NOMO-1 treated with DMSO at 0.1 percent for 48 hours (cell line): ENCODE results near the gene GNG13.
"Not testable (repeated sequence)": the region's sequence is repeated elsewhere in the genome, so short reads cannot be mapped to it uniquely, and the experiment has no call there.

Source experiments
- DNase-seq: peaks from one replicate; lab custom pipeline; 2025; ENCODE audit not compliant: unreplicated experiment; lab: John Stamatoyannopoulos, UW

GNG13 gene

GRCh38 chr16:764184-764750, 36.3 kb downstream of the GNG13 start:
- no peak for DNase-seq

GRCh38 chr16:763369-764183, 37.0 kb downstream of the GNG13 start:
- no peak for DNase-seq

DNA sequence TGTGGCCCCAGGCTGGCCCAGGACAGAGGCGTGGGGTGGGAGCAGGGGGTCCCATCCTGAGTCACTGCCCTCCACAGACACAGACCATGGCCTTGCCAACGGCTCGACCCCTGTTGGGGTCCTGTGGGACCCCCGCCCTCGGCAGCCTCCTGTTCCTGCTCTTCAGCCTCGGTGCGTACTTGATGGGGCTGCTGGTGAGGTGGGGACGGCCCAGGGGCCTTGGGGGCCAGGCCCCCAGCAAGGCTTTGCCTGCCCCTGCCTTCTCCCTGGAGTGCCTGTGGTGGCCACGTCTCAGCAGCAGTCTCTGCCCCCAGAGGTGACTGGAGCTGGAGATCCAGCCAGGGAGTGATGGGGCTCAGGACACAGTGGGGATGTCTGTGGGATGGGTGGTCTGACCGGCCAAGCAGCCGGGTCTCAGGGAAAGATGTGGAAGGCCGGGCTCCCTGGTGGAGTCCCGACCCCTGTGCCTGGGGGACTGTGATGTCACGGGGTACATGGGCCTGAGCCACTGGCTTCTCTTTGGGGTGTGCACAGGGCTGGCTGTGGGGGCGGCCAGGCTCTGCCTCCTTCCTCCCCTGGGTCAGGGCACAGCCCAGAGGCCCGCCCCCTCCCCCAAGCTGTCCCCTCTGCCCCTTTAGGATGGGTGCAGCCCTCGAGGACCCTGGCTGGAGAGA, 37.8 kb downstream of the GNG13 start:
- no peak for DNase-seq

DNA sequence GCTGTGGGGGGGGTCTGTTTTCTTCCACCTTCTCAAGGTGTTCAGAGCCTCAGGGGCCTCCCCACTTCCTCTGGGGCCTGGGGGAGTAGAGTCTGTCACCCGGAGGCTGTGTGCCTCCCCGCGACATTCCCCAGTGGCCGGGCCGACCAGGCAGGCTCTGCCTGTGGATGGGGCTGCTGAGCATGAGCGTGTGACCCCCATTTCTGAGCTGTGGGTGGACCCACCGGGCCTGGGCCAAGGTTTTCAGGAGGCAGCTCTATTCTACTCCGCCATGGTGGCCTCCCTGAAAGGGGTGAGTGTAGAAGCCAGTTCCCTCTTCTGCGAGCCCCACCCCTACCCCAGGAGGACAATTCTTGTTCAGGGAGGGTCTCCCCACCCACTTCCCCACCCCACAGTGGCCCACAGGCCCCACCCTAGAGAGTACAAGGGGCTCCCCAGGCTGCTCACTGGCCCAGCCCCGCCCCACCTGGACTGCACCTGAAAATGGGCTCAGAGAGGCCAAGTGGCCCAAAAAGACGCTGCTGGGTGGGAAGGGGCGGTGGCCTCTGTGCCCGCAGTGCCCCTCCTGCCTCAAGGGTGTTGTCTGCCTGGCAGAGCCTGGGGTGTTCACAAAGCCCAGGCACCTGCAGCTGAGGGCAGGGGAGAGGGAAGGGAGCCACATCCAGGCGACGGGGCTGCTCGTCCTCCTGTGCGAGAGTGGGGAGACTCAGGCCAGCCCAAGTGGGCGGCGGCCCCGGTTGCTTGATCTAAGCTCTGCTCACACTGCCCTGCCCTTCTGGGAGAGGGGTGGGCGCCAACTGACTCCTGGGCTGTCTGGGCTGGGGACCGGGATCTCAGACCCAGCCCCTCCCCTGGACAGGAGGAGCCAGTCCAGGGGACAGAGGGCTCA, 38.7 kb downstream of the GNG13 start:
- DNase-seq, result no peak

- DNase-seq, result peak; percentile 88
Measured at GRCh38 chr16:760545-761343, 39.8 kb downstream of the GNG13 start, which contains the start of gene MSLN. TSS of gene MSLN (plus strand) at chr16:760734. CDS start at chr16:762681, 1,947 bp downstream.

GRCh38 chr16:760065-760464, 40.5 kb downstream of the GNG13 start:
- no peak for DNase-seq

DNA sequence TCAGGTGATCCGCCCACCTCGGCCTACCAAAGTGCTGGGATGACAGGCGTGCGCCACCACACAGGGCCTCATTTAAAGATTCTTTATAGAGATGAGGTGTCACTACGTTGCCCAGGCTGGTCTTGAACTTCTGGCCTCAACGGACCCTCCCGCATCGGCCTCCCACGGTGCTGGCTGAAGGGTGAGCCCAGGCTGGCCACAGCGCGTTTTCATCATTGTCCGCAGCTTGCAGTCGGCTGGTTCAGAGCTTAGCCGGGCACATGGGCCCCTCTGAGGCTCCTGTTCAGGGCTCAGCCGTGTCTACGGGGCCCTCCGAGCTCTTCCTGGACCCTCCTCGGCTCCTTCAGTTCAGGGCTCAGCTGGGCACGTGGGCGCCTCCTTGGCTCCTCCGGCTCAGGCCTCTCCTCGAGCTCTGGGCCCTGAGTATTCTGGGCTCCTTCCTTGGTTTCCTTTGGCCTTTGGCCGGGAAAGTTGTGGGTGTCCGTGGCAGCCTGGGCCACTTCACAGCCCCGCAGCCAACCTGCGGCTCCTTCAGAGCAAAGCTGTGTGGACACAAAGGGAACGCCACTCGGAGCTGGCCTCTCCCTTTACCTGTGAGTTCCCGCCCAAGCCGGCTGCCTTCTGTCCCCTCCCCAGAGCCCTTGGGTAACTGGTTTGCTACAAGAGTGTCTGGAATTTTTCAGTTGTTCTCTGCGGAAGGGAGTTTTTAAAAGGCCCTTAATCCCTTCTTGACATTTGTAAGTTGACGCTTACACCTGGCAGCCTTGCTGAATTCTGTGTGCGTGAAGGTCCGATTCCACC, 41.2 kb downstream of the GNG13 start:
- DNase-seq, result no peak

DNA sequence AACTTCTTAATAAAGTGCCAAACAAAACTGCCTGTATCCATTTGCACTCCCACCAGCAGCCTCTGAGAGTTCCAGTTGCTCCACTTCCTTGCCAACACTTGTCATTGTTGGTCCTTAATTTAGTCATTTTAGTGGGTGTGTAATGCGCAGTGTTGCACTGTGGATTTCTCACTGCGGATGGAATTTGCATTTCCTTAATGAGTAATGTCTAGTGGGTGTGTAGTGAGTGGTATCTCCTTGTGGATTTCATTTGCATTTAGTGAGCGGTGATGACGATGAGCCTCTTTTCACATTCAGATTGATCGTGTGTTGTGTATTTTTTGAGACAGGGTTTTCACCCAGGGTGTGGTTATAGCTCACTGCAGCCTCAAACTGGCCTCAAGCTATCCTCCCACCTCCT, 44.1 kb downstream of the GNG13 start:
- no peak for DNase-seq

DNA sequence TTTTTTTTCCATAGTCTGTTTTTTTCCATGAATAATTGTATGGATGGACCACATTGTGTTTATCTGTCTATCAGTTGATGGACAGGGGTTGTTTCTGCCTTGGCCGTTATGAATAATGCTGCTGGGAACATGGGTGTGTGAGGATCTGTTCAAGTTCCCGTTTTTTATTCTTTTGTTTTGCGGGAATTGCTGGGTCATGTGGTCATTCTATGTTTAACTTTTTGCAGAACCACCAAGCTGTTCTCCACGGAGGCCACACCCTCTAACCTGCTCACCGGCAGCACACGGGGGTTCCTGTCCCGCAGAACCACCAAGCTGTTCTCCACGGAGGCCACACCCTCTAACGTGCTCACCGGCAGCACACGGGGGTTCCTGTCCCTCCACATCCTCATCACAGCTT, 45.9 kb downstream of the GNG13 start:
- DNase-seq, result peak; percentile 74

DNA sequence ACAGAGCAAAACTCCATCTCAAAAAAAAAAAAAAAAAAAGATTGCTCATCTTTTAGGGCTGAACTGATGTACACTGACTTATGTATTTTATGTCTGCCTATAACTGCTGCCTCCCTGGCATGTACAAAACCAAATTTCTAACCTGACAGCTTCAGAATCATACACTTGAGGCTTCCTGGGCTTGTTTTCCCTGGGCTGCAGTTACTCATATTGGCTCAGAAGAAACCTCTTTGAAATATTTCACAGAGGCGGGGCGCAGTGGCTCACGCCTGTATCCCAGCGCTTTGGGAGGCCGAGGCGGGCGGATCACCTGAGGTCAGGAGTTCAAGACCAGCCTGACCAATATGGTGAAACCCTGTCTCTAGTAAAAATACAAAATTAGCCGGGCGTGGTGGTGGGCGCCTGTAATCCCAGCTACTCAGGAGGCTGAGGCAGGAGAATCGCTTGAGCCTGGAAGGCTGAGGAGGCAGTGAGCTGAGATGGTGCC, 46.4 kb downstream of the GNG13 start:
- DNase-seq, result not testable (repeated sequence)

DNA sequence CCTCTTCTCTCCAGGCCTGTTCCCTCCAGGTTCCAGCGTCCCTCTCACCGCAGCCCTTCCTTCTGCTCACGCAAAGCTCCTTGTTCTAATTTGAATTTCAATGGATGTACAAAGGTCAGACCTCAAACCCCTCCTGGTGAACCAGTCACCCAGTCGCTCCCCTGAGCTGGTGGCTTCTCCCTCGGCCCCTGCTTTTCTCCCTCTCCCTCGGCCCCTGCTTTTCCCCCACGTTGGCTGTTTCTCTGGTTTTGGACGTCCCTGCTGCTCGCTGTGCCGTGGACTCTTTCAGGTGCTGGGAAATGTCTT, 48.6 kb downstream of the GNG13 start:
- no peak for DNase-seq

DNA sequence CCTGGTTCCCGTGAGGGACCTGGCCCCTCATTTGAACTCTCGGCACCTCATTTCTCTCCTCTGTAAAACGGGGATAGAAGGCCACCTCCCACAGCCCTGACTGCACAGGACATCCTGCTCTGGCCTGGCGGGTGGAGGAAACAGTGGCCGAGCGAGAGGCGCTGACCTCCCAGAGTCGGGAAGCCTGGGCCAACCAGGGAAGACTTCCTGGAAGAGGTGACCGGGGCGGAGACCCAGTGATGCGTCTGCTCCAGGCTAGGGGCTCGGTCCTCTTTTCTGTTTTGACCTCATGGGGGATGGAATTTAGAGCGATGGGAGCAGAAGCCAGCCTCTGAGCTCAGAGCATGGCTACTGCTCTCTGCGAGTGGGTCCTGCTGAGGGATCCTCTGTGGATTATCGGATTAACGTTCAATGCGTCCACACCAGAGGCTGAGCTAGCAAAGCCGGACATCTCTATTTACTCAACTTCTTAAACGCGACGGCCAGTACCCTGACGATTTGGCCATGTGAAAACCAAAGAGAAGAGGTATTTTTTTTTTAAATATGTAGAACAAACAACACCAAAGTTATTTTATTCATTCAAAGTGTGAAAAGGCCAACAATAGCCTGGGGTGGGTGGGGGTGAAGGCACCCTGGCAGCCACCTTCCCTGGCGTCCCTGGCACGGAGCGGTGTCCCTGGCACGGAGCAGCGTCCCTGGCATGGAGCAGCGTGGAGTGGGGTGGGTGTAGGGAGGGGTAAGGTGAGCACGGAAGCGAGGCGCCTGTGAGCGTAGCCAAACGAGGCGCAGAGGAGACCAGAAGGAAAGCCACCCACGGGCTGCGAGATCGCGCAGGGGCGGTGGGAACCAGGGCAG, 49.2 kb downstream of the GNG13 start:
- DNase-seq, result no peak

GRCh38 chr16:750485-750884, 50.0 kb downstream of the GNG13 start:
- DNase-seq, result no peak

DNA sequence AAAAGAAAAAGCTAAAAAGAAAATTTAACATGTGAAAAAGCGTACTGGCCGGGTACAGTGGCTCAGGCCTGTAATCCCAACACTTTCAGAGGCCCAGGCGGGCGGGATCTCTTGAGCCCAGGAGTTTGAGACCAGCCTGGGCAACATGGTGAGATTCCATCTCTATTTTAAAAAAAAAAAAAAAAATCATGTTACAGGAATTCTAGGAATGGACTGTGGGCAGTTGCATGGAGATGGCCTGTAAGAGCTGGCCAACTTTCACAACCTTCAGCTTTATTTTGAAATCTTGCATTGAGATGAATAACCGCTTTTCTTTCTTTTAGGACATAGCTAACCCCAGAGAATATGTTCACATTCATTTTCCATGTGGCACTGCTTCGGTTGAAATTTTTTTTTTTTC, 51.5 kb downstream of the GNG13 start:
- no peak for DNase-seq
